ES-I3 (cell line): Measurements from ENCODE around the gene STAG3.
"Not testable (repeated sequence)": the region's sequence is repeated elsewhere in the genome, so short reads cannot be mapped to it uniquely, and the experiment has no call there.

Experiments
- H3K36me3 ChIP-seq: 2 replicates; pipeline ENCODE4 v1.6.1; 2013; ENCODE audit warnings: mild to moderate bottlenecking, low read length, control low read depth, moderate library complexity; ENCODE audit not compliant: insufficient read depth
- H3K4me1 ChIP-seq: 2 replicates; pipeline ENCODE4 v1.6.1; 2013; ENCODE audit warnings: mild to moderate bottlenecking, control low read depth, low read length; ENCODE audit not compliant: insufficient read depth
- H3K9ac ChIP-seq: 2 replicates; pipeline ENCODE4 v1.6.1; 2013; ENCODE audit warnings: low read depth, mild to moderate bottlenecking, low read length, moderate library complexity
- H3K9me3 ChIP-seq: 2 replicates; pipeline ENCODE4 v1.6.1; 2013; ENCODE audit warnings: mild to moderate bottlenecking, low read length, moderate library complexity; ENCODE audit not compliant: control insufficient read depth, insufficient read depth

STAG3 gene

DNA sequence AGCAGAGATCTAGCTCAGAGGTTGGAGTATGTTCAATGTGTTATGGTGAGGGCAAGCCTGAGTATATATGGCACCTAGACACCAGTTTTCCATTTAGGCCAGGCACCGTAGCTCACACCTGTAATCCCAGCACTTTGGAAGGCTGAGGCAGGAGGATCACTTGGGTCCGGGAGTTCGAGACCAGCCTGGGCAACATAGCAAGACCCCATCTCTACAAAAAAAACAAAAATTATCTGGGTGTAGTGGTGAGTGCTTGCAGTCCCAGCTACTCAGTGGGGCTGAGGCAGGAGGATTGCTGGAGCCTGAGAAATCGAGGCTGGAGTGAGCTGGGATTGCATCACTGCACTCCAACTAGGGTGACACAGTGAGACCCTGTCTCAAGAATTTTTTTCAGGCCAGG, 85.2 kb downstream of the STAG3 start:
- not testable (repeated sequence) for H3K4me1 ChIP-seq, H3K36me3 ChIP-seq, H3K9ac ChIP-seq, H3K9me3 ChIP-seq
